ENCODE results near the gene SMIM5.

The SMIM5 gene

DNA sequence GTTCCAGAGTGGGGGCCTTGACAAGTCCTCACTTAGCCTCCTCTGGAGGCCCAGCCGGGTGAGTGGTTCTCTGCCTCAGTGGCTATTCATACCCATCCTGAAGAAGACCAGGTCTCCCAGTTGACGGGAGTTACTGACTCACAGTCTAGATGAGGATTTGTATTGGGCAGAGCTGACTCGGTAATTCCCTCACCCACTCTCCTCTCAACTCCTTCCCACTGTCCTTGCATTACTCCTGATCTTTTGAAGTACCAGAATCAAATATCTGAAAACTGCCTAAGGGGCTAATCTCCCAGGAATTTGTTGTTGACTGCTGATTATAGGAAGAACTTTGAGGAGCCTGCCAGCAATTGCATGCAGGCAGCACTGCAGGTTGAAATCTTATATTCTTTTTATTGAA is 48.1 kb downstream of the SMIM5 start:
- no peaks in the 10 kb centered on the region for H4K20me1 ChIP-seq (ENCODE audit: insufficient read depth, low read length)
- H3K4me1 ChIP-seq (ENCODE audit: low read length) = no peaks in the 10 kb centered on the region
- no peak overlapping the region for H2AFZ ChIP-seq (ENCODE audit: low read length)
- H3K9me3 ChIP-seq (replicated peaks; ENCODE audit: insufficient read depth, low read length) = no peaks in the 10 kb centered on the region
- no peaks in the 10 kb centered on the region for H3K9me2 ChIP-seq (replicated peaks; ENCODE audit: insufficient read depth, low read length)
- H3K27me3 ChIP-seq (replicated peaks; ENCODE audit: insufficient read depth, low read length) = no peaks in the 10 kb centered on the region
- H3K4me2 ChIP-seq (ENCODE audit: low read depth, low read length) = no peak overlapping the region
- H3K9ac ChIP-seq (ENCODE audit: low read length) = no peak overlapping the region
- no peak overlapping the region for H3K4me3 ChIP-seq (ENCODE audit: low read length)
- no peak for TF ChIP-seq EZH2 (optimal IDR thresholded peaks at IDR 0.05; ENCODE audit: low read depth, low read length)
- TF ChIP-seq, protein P1, sequence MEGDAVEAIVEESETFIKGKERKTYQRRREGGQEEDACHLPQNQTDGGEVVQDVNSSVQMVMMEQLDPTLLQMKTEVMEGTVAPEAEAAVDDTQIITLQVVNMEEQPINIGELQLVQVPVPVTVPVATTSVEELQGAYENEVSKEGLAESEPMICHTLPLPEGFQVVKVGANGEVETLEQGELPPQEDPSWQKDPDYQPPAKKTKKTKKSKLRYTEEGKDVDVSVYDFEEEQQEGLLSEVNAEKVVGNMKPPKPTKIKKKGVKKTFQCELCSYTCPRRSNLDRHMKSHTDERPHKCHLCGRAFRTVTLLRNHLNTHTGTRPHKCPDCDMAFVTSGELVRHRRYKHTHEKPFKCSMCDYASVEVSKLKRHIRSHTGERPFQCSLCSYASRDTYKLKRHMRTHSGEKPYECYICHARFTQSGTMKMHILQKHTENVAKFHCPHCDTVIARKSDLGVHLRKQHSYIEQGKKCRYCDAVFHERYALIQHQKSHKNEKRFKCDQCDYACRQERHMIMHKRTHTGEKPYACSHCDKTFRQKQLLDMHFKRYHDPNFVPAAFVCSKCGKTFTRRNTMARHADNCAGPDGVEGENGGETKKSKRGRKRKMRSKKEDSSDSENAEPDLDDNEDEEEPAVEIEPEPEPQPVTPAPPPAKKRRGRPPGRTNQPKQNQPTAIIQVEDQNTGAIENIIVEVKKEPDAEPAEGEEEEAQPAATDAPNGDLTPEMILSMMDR (IDR thresholded peaks at IDR 0.05; ENCODE audit: low read length) = no peak
- no peak for TF ChIP-seq EZH2phosphoT487 (IDR thresholded peaks at IDR 0.05; ENCODE audit: low read length)
- H3K27ac ChIP-seq (ENCODE audit: low read length) = no peak overlapping the region
- no peaks in the 10 kb centered on the region for H3F3A ChIP-seq (ENCODE audit: insufficient read depth, low read length)
- DNase-seq = no peak
- H3K36me3 ChIP-seq (replicated peaks; ENCODE audit: insufficient read depth, low read length) = no peaks in the 10 kb centered on the region
- peaks cover 82% of the 10 kb centered on the region for H3K79me2 ChIP-seq (ENCODE audit: low read length)

DNA sequence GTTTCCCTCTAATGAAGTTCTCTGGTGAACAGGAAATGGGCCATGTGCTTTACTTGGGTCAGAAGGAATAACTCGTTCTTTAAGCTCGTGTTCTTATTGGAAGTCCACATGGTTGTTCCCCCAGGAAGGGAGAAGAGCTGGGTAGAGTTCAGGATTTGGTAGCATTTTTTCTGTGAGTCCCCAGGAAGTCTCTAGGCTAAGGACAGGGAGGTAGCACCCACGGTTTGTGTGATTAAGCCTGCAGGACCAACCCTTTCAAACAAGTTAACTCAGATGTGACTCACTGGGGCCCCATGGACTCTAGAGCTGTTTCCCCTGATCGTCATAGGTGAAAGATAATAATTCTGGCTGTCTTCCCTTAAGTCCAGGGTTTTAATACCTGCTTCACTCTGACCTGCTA is 50.3 kb downstream of the SMIM5 start:
- Histone ChIP-seq H3K9ac (ENCODE audit: low read length) (no peak overlapping the region), H3K4me3 (ENCODE audit: low read length) (no peak overlapping the region), H3K27ac (ENCODE audit: low read length) (no peak overlapping the region), H3K9me3 (replicated peaks; ENCODE audit: insufficient read depth, low read length) (no peaks in the 10 kb centered on the region), H3K79me2 (ENCODE audit: low read length) (peaks cover 85% of the 10 kb centered on the region), H3K9me2 (replicated peaks; ENCODE audit: insufficient read depth, low read length) (no peaks in the 10 kb centered on the region), H3K4me1 (ENCODE audit: low read length) (peaks cover 22% of the 10 kb centered on the region), H4K20me1 (ENCODE audit: insufficient read depth, low read length) (no peaks in the 10 kb centered on the region), H3F3A (ENCODE audit: insufficient read depth, low read length) (peaks cover 17% of the 10 kb centered on the region), H3K27me3 (replicated peaks; ENCODE audit: insufficient read depth, low read length) (no peaks in the 10 kb centered on the region), H2AFZ (ENCODE audit: low read length) (no peak overlapping the region), H3K4me2 (ENCODE audit: low read depth, low read length) (no peak overlapping the region), H3K36me3 (replicated peaks; ENCODE audit: insufficient read depth, low read length) (no peaks in the 10 kb centered on the region)
- no peak for DNase-seq
- TF ChIP-seq EZH2 (optimal IDR thresholded peaks at IDR 0.05; ENCODE audit: low read depth, low read length) (no peak), EZH2phosphoT487 (IDR thresholded peaks at IDR 0.05; ENCODE audit: low read length) (no peak)
- TF ChIP-seq, protein P1 (IDR thresholded peaks at IDR 0.05; ENCODE audit: low read length) = no peak

DNA sequence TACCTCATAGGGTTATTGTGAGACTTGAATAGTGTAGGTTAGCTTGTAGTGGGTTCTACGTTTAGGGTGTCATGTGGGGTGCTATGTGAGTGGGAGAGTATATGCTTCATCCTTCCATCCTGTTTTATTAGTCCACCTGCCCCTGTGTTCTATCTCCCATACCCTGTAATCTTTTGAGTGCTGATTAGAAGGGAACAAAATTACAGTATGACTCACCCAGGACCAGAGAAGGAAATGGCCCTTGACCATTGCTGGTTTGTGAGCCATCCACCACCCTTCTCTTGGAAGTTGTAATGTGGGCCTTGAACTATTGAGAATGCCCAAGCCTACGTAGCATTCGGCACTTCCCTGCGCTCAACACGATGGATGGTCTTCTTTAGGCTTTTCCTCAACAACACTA is 51.0 kb downstream of the SMIM5 start:
- H3K4me2 ChIP-seq (ENCODE audit: low read depth, low read length) = no peak overlapping the region
- no peak overlapping the region for H3K4me3 ChIP-seq (ENCODE audit: low read length)
- H2AFZ ChIP-seq (ENCODE audit: low read length) = no peak overlapping the region
- H3K9ac ChIP-seq (ENCODE audit: low read length) = no peak overlapping the region
- TF ChIP-seq EZH2 (optimal IDR thresholded peaks at IDR 0.05; ENCODE audit: low read depth, low read length) (no peak), EZH2phosphoT487 (IDR thresholded peaks at IDR 0.05; ENCODE audit: low read length) (no peak)
- TF ChIP-seq, protein P1 (IDR thresholded peaks at IDR 0.05; ENCODE audit: low read length) = no peak
- peaks cover 24% of the 10 kb centered on the region for H3F3A ChIP-seq (ENCODE audit: insufficient read depth, low read length)
- H3K4me1 ChIP-seq (ENCODE audit: low read length) = peaks cover 29% of the 10 kb centered on the region
- DNase-seq = no peak
- no peaks in the 10 kb centered on the region for H4K20me1 ChIP-seq (ENCODE audit: insufficient read depth, low read length)
- no peak overlapping the region for H3K27ac ChIP-seq (ENCODE audit: low read length)
- no peaks in the 10 kb centered on the region for H3K36me3 ChIP-seq (replicated peaks; ENCODE audit: insufficient read depth, low read length)
- H3K27me3 ChIP-seq (replicated peaks; ENCODE audit: insufficient read depth, low read length) = no peaks in the 10 kb centered on the region
- H3K9me3 ChIP-seq (replicated peaks; ENCODE audit: insufficient read depth, low read length) = no peaks in the 10 kb centered on the region
- H3K79me2 ChIP-seq (ENCODE audit: low read length) = peaks cover 85% of the 10 kb centered on the region
- H3K9me2 ChIP-seq (replicated peaks; ENCODE audit: insufficient read depth, low read length) = no peaks in the 10 kb centered on the region

Data from MM.1S (cell line).